C1 segment of cervical spinal cord (tissue), 14 donors: ENCODE data around the gene GOLM1.
A peak's percentile ranks its signal among the peaks of the same experiment; 100 is the strongest.

ENCODE experiments used
- DNase-seq, 14 donors: peaks; one replicate each; lab custom pipeline; 2025; lab: John Stamatoyannopoulos, UW

Gene GOLM1

DNA sequence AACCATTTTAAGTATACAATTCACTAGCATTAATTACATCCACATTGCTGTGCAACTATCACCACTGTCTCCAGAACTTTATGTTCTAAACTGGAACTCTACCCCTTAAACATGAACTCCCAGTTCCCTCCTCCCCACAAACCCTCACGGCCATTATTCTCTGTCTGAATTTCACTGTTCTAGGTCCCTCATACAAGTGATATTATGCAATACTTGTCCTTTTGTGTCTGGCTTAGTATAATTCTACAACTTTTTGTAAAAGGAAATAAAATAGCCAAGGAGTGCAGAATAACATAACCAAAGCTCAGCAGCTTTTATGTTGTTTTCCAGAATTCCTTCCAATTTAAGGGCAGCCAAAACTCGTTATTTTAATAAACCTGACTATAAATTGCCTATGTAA is 105.2 kb downstream of the GOLM1 start:
- no peak for DNase-seq

GRCh38 chr9:85987236-85987635 is 112.1 kb downstream of the GOLM1 start:
- no peak for DNase-seq

DNA sequence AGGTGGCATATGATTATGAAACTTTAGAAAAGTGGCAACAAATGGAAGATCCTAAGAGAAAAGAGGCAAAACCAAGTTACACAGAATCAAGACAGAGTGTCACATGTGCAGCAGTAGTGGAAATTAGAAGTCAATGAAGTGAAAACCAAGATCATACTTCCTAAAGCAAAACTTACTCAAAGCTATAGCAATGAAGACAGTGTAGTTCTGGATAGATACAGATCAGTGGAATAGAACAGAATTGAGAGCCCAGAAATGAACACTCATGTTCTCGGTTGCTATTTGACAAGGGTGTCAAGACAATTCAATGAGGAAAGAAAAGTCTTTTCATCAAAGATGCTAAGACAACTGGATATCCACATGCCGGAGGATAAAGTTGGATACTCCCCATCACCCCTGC is 114.9 kb downstream of the GOLM1 start:
- no peak for DNase-seq

DNA sequence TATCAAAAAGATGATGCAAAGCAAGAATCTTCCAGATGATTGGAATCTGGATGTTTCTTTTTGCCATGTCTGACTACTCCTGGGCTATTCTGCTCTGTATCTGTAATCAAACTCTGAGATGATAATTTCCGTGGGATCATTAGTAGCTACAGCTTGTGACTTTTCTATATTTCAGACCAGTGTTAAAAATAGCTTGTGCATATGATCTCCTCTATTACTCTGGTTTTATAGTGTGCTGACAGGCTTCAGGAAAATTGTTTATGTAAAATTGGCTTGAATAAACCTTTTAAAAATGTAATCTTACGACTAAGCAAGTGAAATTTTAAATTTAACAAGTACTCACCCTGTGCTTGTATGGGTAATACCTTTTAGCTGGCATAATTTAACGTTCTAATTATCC is 118.0 kb downstream of the GOLM1 start:
- no peak for DNase-seq

DNA sequence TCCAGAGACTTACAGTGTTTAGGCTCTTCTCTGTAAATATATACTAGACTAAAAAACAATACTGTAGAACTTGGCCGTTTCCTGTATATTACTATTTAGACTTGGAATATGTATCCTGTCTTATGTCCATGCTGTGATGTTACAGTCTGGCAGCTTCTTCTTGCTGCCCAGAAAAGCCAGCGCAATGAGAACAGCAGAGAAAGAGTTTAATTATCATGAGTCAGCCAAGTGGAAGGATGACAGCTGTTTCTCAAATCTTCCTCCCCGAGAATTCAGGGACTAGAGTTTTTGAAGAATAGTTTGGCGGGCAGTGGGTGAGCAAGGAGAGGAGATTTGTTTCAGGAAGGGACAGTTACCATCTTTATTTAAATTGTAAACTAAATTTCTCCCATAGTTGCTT is 120.9 kb downstream of the GOLM1 start:
- peak in 1 of 14 donors; percentile 21 for DNase-seq
